Measurements from ENCODE around the gene TIAL1.
A peak's percentile ranks its signal among the peaks of the same experiment; 100 is the strongest.
"Not testable (repeated sequence)": the region's sequence is repeated elsewhere in the genome, so short reads cannot be mapped to it uniquely, and the experiment has no call there.

Gene TIAL1, protein sequence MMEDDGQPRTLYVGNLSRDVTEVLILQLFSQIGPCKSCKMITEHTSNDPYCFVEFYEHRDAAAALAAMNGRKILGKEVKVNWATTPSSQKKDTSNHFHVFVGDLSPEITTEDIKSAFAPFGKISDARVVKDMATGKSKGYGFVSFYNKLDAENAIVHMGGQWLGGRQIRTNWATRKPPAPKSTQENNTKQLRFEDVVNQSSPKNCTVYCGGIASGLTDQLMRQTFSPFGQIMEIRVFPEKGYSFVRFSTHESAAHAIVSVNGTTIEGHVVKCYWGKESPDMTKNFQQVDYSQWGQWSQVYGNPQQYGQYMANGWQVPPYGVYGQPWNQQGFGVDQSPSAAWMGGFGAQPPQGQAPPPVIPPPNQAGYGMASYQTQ

DNA sequence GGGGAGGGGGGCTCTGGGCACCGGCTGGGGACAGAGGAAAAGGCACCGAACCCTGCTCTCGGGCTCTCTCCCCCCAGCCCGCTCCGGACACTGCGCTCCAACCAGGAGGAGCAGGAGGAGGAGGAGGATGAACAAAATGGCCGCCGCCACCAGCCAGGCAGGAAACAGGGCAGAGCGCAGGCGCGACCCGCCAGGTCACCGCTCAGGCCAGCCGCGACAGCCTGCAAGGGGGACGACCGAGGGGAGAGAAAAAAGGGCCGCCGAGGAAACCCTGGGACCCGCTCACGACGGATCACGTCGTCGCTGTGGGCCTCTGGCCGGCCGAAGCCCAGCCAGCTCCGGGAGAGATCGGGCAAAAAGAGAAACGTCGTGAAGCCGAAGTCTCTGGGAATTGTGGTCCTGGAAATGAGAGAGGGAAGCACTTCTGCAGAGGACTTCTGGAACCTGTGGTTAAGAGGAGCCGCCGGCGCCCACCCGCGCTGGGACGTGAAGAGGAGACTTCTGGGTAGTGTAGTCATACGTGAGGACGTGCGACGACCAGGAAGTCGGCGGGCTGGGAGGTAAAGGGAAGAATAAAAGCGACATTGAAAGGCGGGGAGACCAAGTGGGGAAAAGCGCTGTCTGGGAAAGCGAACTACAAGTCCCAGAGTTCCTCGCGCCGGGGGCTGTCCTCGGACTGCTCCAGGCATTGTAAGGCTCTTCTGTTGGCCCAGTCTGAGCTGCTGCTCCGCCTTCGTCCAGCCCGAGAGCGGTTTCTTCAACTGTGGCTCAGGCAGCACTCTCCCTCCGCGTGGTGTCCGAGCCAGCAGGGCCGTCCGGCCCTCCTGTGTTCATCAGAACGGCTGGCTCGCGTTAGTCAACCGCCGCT lies at the start of gene TIAL1:
Gene TIAL1 (minus strand): TSS at position 428 of the 868 bp plus-strand sequence. CDS start 499 bp downstream, outside the sequence.
- DNase-seq (ENCODE audit: low read depth, low spot score), result peak; percentile 100

DNA sequence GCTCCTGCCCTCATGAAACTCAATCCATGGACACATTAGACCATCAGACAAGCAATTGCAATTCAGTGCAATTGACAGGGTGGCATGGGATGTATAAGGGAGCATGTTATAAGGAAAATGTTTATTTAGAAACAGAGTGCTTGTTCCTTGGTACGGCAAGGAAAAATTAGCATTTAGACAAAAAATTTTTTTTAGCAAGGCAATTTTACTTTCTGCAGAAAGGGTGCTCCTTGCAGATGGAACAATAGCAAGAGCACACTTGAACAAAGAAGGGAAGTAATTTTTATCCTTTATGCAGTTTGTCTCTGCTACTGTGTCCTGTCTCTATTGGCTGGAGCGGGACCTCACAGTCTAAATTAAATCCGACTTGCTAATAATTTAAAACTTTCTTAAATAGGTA lies 48.2 kb upstream of the TIAL1 start:
- no peak for DNase-seq (ENCODE audit: low read depth, low spot score)

DNA sequence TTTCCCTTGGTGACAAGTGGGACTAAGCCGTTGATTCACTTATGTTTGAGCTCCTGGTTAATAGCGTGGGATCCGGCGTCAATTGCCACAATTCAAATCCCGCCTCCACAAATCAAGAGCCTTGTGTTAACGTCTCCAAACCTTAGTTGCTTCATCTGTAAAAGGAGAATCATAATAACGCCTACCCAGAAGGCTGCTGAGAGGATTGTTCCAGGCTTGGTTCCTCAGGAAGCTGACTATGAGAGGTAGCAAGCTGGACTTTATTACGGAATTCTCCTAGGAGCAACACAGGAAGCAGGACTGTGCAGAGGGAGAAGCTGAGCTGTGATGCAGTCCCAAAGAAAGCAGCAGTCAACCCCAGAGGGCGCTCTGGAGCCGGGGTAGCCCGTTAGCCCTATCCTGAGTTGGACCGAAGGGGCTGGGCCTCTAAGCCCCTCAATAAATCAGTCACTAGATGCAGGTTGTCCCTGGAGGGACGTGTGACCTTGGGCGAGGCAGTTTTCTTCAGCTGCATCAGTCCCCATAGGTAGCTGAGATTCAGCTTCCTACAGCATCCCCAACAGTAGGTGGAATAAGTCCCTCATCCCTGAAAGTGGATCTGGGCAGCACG lies 47.5 kb upstream of the TIAL1 start:
- DNase-seq (ENCODE audit: low read depth, low spot score), result no peak

DNA sequence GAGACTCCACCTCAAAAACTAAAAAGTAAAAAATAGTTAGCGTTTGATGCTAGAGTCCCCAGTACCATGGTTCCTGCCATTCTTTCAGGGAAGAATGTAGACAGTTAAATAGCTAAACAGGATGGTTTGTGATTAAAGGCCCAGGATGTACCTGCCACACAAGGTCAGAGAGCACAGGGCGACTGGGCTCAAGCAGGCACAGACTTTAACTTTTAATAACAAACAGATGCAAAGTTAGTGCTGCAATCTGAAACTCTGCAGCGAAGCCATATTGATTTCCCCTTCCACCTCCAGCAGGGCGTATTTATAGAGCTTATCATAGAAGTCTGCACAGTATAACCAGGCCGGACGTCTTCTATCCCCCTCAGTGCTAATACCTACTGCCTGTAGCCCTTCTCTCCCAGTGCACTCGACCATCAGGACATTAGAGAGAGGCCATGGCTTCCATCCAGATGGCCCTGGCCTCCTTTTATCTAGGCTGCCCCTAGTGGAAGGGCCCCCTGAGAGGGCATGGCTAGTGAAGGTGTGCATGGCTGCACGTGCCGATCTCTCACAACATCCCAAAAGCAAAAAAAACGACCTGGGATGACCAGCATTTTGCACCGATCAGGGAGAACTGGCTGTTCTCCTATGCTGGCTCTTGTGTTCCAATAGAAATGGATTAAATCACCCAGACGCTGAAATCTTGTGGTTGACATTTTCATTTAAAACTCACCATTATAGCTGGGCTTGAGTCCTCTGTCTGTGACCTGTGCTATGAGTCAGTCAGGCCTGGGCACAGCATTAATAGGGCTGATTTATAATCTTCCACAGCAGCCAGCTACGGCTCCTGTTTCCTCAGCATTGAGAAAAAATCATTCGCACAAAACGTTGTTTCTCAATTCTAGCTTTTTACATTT lies 46.8 kb upstream of the TIAL1 start:
- DNase-seq (ENCODE audit: low read depth, low spot score), result no peak

DNA sequence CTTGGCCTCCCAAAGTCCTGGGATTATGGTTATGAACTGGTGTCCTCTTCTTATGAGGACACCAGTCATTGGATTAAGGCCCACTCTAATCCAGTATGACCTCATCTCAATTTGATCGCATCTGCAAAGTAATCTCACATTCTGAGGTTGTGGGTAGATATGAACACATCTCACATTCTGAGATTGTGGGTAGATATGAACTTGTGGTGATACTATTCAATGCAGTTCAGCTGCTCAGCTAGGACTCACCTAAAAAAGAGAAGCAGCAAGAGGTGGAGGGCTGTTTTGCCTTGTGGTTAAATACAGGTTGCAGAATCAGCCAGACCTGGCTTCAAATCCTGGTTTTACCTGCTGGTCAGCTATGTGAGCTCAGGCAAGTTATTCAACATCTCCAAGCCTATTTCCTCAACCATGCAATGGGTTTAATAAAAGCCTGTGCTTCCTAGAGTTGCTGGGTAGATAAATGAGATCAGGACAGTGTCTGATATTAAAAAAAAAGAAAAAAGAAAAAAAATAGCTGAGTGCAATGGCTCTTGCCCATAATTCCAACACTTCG lies 45.9 kb upstream of the TIAL1 start:
- DNase-seq (ENCODE audit: low read depth, low spot score), result no peak

DNA sequence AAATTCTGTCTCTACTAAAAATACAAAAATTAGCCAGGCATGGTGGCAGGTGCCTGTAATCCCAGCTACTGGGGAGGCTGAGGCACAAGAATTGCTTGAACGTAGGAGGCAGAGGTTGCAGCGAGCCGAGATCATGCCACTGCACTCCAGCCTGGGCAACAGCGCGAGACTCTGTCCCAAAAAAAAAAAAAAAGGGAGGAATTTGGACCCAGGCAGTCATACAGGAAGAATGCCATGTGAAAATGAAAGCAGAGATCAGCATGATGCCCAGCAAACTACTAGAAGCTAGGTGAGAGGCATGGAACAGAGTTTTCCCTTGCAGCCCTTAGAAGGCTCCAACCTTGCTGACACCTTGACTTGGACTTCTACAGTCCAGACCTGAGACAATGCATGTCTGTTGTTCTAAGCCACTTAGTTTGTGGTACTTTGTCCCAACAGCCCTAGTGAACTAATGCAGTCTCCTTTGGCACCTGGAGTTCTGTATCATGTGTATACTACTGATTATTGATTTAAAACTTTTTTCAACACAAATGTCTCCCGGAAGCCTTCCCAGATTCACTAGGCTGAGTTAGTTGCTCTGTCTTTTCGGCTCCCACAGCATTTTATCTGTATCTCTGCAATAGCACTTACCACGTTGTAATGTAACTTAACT lies 44.2 kb upstream of the TIAL1 start:
- DNase-seq (ENCODE audit: low read depth, low spot score), result no peak

DNA sequence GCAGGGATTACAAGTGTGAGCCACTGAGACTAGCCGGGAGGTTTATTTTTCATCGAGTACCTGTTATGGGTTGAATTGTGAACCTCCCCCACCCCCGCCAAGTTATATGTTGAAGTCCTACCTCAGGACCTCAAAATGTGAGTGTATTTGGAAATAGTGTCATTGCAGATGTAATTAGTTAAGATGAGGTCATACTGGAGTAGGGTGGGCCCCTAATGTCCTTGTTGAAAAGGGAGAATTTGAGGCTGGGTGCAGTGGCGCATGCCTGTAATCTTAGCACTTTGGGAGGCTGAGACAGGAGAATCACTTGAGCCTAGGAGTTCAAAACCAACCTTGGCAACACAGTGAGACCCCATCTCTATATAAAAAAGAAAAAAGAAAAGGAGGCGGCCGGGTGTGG lies 43.6 kb upstream of the TIAL1 start:
- DNase-seq (ENCODE audit: low read depth, low spot score), result no peak

DNA sequence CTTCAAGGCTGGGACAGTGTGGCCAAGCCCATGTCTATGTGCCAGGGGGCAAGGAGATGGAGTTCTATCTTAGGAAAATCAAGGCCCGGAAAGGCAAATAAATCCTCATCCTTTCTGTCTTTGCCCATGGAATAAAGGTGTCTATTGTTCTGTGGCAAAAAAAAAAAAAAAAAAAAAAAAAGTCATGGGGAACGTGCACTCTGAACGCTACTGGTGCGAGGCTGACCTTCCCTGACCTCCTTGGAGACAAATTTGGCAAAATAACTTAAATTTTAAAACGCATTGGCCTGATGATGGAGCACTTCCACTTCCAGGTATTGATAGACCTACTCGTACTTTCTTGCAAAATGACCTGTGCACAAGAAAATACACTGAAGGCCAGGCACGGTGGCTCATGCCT lies 42.2 kb upstream of the TIAL1 start:
- DNase-seq (ENCODE audit: low read depth, low spot score), result no peak

DNA sequence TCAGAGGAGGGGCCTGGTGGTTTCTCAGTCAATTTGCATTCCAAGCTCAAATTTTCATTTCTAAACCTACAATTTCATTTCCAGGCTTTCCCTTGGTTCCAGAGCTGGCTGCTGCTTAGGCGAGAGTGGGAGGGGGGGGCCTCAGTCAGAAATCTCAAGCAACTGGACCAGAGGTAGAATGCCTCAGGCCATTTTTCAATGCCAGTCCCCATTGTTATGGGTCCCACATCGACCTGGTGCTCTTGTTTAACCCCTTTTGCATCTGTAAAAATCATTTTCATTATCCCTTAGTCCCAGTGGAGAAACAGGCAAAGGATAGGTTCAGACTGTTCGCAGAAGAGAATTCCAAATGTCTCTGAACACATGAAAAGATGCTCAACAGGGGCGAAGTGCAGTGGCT lies 40.9 kb upstream of the TIAL1 start:
- DNase-seq (ENCODE audit: low read depth, low spot score), result no peak

DNA sequence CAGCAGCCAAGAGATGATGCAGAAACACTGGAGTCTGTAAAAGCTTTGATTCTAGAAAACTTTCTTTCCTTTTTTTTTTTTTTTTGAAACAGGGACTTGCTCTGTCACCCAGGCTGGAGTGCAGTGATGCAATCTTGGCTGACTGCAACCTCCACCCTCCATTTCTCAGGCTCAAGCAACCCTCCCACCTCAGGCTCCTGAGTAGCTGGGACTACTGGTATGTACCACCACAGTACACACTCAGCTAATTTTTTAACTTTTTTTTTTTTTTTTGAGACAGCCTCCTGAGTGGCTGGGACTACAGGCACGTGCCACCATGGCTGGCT lies 37.4 kb upstream of the TIAL1 start:
- DNase-seq (ENCODE audit: low read depth, low spot score), result no peak

DNA sequence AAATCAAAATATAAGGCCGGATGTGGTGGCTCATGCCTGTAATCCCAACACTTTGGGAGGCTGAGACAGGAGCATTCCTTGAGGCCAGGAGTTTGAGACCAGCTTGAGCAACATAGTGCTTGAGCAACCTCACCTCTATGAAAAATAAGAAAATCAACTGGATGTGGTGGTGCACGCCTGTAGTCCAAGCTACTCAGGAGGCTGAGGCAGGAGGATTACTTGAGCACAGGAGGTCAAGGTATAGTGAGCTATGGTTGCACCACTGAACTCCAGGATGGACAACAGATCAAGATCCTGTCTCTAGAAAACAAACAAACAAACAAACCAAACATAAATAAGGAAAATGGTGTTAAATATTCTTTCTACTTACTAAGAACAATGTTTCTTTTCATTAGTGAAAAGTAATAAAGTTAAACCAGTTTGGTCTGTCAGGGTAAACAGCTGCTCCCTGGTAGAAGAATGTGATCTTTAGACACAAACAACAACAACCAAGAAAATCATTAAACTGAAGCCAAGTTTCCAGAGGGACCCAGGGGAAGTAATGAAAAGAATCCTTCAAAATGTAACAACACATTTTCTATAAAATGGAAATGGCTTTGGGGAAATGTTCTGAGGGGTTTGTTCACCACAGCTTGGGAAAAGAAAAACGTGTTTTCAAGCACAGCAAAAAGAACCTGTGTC lies 36.9 kb upstream of the TIAL1 start:
- no peak for DNase-seq (ENCODE audit: low read depth, low spot score)

DNA sequence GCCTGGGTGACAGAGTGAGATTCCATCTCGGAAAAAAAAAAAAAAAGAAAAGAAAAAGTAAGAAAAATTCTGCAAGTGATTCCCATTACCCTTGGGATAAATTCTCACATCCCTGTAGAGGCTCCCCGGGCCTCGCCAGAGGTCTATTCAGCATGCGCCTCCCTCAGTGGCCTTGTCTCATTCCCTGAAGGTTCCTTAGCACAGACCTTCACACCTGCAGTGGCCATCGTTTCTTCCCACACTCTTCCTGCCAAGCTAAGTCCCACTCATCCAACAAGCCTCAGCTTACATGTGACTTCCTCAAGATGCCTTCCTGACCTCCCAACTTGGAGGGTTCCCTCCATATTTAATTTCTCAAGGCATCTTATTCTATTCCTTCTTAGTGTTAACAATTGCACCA lies 33.5 kb upstream of the TIAL1 start:
- DNase-seq (ENCODE audit: low read depth, low spot score), result no peak

DNA sequence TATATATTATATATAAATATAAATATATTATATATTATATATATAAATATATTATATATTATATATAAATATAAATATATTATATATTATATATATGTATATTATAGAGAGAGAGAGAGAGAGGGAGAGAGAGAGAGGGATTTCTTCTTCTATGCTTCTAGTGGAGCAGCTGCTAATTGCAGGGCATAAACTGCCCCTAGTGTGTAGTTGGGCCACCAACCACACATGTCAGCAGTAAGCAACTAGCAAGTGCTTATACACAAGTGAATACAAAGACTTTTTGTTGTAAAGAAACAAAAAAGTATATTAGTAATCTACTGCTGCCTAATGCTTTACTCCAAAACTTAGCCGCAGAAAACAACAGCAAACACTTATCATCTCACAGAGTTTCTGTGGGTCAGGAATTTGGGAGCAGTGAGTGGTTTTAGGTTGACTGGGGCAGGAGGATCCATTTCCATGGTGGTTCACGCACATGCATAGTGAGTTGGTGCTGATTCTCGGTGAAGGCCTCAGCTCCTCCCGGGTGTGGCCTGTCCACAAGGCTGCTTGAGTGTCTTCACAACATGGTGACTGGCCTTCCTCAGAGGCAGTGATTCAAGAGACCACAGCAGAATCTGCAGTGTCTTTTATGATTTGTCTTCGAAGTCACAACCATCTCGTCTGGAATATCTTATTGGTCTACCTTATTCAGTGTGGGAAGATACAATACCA lies 29.0 kb upstream of the TIAL1 start:
- DNase-seq (ENCODE audit: low read depth, low spot score), result no peak

DNA sequence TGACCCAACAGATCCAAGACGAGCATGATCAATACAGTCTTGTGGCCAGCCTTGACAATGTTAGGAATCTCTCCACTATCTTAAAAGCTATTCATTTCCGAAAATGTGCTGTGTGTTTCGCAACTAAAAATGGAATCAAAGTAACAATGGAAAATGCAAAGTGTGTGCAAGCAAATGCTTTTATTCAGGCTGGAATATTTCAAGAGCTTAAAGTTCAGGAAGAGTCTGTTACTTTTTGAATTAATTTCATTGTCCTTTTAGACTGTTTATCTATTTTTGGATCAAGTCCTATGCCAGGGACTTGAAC lies 24.3 kb upstream of the TIAL1 start:
- DNase-seq (ENCODE audit: low read depth, low spot score), result no peak

DNA sequence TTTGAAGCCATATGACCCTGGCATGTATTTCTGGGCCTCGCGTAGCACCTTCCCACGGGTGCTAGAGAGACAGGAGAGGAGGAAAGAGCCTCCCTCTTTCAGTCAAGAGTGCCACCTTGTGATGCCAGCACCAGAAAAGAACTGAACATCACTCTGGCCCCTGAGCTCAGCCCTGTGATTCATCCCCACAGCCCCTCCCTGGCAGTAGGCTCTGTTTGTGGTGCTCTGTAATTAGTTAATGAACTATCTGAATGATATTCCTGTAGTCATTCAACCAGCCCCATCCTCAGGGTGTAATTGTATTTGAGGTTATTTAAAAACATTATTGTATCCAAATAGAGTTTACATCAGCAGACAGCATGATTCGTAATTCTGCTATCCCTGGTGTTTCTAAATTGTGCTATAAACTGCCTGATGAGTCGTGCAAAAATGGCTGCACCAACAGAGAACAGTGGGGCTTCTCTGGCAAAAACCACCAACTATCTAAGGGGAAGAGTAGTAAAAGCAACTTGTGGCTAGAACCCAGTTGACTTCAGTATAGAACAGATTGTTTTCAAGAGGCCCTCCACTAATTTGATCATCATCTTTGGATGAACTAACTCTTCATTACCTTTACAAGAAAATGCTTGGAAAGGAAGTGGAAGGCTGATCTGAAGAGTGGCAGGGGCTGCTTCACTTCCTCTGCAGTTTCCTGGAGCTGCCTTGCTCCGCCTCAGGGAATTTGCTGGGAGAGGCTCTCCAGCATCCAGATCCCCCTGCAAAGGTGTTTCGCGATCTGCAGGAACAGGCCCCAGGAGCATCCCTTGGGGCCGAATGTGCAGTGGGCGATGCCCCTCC lies 23.7 kb upstream of the TIAL1 start:
- peak; percentile 27 for DNase-seq (ENCODE audit: low read depth, low spot score)

DNA sequence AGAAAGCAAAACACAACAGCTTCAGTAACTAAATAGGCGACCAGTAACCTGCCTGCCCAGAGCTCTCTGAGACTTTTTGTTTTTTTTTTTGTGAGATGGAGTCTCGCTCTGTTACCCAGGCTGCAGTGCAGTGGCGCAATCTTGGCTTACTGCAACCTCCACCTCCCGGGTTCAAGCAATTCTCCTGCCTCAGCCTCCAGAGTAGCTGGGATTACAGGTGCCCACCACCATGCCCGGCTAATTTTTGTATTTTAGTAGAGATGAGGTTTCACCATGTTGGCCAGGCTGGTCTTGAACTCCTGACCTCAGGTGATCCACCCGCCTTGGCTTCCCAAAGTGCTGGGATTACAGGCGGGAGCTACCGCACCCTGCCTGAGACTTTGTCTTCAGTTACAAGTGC lies 23.0 kb upstream of the TIAL1 start:
- not testable (repeated sequence) for DNase-seq (ENCODE audit: low read depth, low spot score)

DNA sequence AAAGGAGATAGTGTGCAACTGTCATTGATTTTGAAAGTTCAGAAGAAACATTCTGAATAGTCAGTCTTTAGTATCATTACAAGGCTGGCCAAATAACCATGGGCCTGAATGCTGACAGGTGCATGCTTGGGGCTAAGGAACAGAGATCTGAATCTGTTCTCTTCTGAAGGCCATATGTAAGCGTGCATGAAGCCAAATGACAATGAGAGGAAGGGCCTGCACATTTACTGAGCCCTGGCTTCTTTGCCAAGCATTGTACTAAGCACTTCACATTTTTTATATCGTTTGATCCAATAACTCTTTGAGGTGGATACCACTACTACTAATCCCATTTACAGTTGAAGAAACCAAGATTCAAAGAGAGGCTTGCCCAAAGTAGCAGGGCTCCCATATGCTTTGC lies 22.5 kb upstream of the TIAL1 start:
- DNase-seq (ENCODE audit: low read depth, low spot score), result no peak

DNA sequence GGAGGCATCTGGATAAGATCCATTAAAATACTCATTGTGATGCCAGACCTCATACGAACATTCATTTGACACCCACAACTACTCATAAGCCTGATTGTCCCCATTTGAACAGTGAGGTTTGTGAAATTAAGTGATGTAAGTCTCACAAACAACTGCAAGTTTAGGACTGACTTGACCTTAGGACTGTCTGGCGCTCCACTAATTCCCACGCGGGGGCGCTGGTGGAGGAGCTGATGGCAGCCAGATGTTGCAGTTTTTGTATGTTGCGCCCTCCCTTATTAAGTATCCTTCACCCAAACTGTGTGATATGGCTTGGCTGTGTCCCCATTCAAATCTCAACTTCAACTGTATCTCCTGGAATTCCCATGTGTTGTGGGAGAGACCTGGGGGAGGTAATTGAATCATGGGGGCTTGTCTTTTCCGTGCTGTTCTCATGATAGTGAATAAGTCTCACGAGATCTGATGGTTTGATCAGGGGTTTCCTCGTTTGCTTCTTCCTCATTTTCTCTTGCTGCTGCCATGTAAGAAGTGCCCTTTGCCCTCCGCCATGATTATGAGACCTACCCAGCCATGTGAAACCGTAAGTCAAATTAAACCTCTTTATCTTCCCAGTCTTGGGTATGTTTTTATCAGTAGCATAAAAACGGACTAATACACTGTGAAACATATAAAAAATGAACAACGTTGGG lies 20.3 kb upstream of the TIAL1 start:
- no peak for DNase-seq (ENCODE audit: low read depth, low spot score)
